ENCODE measurements around the gene HEXA.
A peak's percentile ranks its signal among the peaks of the same experiment; 100 is the strongest.
"Not testable (repeated sequence)": the region's sequence is repeated elsewhere in the genome, so short reads cannot be mapped to it uniquely, and the experiment has no call there.

HEXA gene

DNA sequence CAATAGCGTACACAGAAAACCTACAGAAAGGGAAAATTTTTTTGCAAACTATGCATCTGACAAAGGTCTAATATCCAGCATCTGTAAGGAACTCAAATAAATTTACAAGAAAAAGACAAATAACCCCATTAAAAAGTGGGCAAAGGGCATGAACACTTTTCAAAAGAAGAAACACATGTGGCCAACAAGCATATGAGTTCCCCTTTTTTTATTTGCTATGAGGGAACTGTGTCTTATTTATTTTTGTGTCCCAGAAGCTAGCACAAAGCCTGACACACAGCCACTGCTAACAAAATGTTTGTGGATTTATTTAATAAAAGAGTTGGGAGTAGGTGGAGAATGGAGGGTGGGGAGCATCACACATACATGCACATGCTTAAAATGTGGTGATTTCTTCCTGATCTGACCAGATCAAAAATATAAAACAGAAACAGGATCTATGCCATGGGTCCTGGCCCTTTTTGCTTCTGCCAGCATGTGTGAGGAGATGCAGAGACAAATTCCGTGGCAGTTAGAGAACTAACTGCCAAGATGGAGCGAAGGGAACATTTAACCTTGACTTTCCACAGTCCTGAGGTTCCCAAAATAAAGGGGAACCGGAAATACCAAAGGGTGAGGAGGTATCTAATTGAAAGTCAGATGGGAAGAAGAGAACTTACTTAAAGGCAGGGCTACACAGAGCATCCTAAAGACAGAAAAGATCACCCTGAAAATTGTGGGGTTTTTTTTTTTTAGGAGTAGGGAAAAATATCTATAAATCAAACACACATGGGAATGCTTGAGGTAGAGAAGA, 22.2 kb upstream of the HEXA start, which contains the start of gene TMEM202:
TSS of gene TMEM202 (plus strand) at position 510 of the 793 bp plus-strand sequence. CDS start at position 532, 22 bp downstream.
- Histone ChIP-seq H3K4me3 (replicated peaks; ENCODE audit: insufficient read depth, low read length) (no peak within 1 kb of the TSS), H3K27ac (replicated peaks) (peak within 1 kb of the TSS; percentile 74), H3K27me3 (ENCODE audit: insufficient read depth, poor library complexity, severe bottlenecking) (no peaks in the 10 kb centered on the region)
- TF ChIP-seq POLR2AphosphoS5 (IDR thresholded peaks at IDR 0.05; ENCODE audit: low read depth) (0 out of 2 replicates have a peak, but pooled peaks have one; percentile 30), GABPA (IDR thresholded peaks at IDR 0.05; ENCODE audit: low read depth) (peak; percentile 54), SPI1 (IDR thresholded peaks at IDR 0.05; ENCODE audit: borderline replicate concordance, low read depth) (peak; percentile 93)
- TF ChIP-seq, protein P1, sequence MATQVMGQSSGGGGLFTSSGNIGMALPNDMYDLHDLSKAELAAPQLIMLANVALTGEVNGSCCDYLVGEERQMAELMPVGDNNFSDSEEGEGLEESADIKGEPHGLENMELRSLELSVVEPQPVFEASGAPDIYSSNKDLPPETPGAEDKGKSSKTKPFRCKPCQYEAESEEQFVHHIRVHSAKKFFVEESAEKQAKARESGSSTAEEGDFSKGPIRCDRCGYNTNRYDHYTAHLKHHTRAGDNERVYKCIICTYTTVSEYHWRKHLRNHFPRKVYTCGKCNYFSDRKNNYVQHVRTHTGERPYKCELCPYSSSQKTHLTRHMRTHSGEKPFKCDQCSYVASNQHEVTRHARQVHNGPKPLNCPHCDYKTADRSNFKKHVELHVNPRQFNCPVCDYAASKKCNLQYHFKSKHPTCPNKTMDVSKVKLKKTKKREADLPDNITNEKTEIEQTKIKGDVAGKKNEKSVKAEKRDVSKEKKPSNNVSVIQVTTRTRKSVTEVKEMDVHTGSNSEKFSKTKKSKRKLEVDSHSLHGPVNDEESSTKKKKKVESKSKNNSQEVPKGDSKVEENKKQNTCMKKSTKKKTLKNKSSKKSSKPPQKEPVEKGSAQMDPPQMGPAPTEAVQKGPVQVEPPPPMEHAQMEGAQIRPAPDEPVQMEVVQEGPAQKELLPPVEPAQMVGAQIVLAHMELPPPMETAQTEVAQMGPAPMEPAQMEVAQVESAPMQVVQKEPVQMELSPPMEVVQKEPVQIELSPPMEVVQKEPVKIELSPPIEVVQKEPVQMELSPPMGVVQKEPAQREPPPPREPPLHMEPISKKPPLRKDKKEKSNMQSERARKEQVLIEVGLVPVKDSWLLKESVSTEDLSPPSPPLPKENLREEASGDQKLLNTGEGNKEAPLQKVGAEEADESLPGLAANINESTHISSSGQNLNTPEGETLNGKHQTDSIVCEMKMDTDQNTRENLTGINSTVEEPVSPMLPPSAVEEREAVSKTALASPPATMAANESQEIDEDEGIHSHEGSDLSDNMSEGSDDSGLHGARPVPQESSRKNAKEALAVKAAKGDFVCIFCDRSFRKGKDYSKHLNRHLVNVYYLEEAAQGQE (IDR thresholded peaks at IDR 0.05; ENCODE audit: insufficient replicate concordance, low read depth) = no peak
- TF ChIP-seq, protein P2, sequence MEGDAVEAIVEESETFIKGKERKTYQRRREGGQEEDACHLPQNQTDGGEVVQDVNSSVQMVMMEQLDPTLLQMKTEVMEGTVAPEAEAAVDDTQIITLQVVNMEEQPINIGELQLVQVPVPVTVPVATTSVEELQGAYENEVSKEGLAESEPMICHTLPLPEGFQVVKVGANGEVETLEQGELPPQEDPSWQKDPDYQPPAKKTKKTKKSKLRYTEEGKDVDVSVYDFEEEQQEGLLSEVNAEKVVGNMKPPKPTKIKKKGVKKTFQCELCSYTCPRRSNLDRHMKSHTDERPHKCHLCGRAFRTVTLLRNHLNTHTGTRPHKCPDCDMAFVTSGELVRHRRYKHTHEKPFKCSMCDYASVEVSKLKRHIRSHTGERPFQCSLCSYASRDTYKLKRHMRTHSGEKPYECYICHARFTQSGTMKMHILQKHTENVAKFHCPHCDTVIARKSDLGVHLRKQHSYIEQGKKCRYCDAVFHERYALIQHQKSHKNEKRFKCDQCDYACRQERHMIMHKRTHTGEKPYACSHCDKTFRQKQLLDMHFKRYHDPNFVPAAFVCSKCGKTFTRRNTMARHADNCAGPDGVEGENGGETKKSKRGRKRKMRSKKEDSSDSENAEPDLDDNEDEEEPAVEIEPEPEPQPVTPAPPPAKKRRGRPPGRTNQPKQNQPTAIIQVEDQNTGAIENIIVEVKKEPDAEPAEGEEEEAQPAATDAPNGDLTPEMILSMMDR (IDR thresholded peaks at IDR 0.05; ENCODE audit: insufficient read depth, low read length) = no peak
- DNase-seq (ENCODE audit: low read depth in 1 of 2, low spot score in 1 of 2) = peak in 1 of 2 experiments; percentile 38

DNA sequence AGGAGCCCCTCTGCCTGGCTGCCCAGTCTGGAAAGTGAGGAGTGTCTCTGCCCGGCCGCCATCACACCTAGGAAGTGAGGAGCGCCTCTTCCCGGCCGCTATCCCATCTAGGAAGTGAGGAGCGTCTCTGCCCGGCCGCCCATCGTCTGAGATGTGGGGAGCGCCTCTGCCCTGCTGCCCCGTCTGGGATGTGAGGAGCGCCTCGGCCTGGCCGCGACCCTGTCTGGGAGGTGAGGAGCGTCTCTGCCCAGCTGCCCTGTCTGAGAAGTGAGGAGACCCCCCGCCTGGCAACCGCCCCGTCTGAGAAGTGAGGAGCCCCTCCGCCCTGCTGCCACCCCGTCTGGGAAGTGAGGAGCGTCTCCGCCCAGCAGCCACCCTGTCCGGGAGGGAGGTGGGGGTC, 20.5 kb upstream of the HEXA start:
- not testable (repeated sequence) for H3K27me3 ChIP-seq (ENCODE audit: insufficient read depth, poor library complexity, severe bottlenecking); H3K27ac ChIP-seq (replicated peaks); DNase-seq (ENCODE audit: low read depth in 1 of 2, low spot score in 1 of 2); H3K4me3 ChIP-seq (replicated peaks; ENCODE audit: insufficient read depth, low read length)

DNA sequence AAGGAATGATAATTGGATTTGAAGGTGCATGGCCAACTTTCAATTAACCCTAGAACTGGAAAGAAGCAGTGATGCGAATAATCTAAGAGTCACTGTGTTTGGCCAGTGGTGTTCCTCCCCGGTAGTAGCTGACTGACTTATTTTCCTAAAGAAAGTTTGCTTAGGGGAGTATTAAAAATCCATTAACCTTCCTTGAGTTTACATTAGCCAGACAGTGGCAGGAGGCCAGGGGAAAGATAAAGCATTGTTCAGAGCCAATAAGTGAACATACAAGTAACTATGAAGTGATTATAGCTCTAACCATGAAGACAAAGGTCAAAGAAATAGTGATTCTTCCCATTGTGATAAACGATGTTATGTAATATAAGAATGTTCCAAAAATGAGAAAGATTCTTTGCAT, 13.4 kb upstream of the HEXA start:
- Histone ChIP-seq H3K27me3 (ENCODE audit: insufficient read depth, poor library complexity, severe bottlenecking) (no peaks in the 10 kb centered on the region), H3K27ac (replicated peaks) (no peak overlapping the region)
- no peak for DNase-seq (ENCODE audit: low read depth in 1 of 2, low spot score in 1 of 2)

More for the DNA sequence above, 13.4 kb upstream of the HEXA start:
- no peak overlapping the region for H3K4me3 ChIP-seq (replicated peaks; ENCODE audit: insufficient read depth, low read length)
- TF ChIP-seq GABPA (IDR thresholded peaks at IDR 0.05; ENCODE audit: low read depth) (no peak), SPI1 (IDR thresholded peaks at IDR 0.05; ENCODE audit: borderline replicate concordance, low read depth) (no peak), POLR2AphosphoS5 (IDR thresholded peaks at IDR 0.05; ENCODE audit: low read depth) (no peak)
- TF ChIP-seq, protein P1 (IDR thresholded peaks at IDR 0.05; ENCODE audit: insufficient replicate concordance, low read depth) = no peak
- TF ChIP-seq, protein P2 (IDR thresholded peaks at IDR 0.05; ENCODE audit: insufficient read depth, low read length) = no peak

Data from HL-60 (cell line).